IMR-90 (cell line): ENCODE results near the gene CCDC85B. TPM values are rescaled to one million over a fixed set of nuclear protein-coding genes. Genes with fewer than 3 reads are reported as not detected.

Experiments used
- ATAC-seq: fragments of 200-7000 bp; cut with Tn5 transposase; 2 replicates; pipeline ENCODE4 v1.9.1; 2020; ENCODE audit warnings: low read depth, mild to moderate bottlenecking, moderate library complexity
- BruUV-seq: library from RNA; stranded (reverse); fragments of 400-500 nt; replicated peaks from 2 replicates; lab custom pipeline; 2021; lab: Mats Ljungman, UMichigan
- CTCF ChIA-PET: fragments of 300-600 bp; formaldehyde crosslinking; extraction: SDS; loops from one replicate; lab custom pipeline; 2021; ENCODE audit warnings: antibody characterized with exemption; lab: Yijun Ruan, JAX
- POLR2A ChIA-PET: fragments of 300-600 bp; sonication (Branson Sonifier 250); formaldehyde crosslinking; loops from one replicate; lab custom pipeline; 2022; ENCODE audit warnings: antibody characterized with exemption; ENCODE audit not compliant: unreplicated experiment; lab: Charles Lee
- DNase-seq: peaks from one replicate; pipeline ENCODE4 v3.0.0; 2013
- H2AFZ ChIP-seq: replicated peaks from 2 replicates; pipeline ENCODE3; 2013; ENCODE audit warnings: low read length, mild to moderate bottlenecking; ENCODE audit not compliant: poor library complexity
- H2AK5ac ChIP-seq: 2 replicates; pipeline ENCODE4 v1.6.1; 2013; ENCODE audit warnings: low read depth, low read length, inconsistent platforms
- H2AK9ac ChIP-seq: replicated peaks from 2 replicates; pipeline ENCODE3; 2013; ENCODE audit warnings: mild to moderate bottlenecking, low read depth, low read length, moderate library complexity; ENCODE audit not compliant: poor library complexity
- H2BK120ac ChIP-seq: 2 replicates; pipeline ENCODE4 v1.6.1; 2013; ENCODE audit warnings: low read depth, low read length, inconsistent platforms
- H2BK15ac ChIP-seq: 3 replicates; pipeline ENCODE4 v1.6.1; 2013; ENCODE audit warnings: low read depth, low read length, inconsistent platforms
- H2BK20ac ChIP-seq: 2 replicates; pipeline ENCODE4 v1.6.1; 2013; ENCODE audit warnings: low read depth, mild to moderate bottlenecking, inconsistent platforms, low read length, moderate library complexity
- H2BK5ac ChIP-seq: 2 replicates; pipeline ENCODE4 v1.6.1; 2013; ENCODE audit warnings: mild to moderate bottlenecking, low read depth, low read length, inconsistent platforms; ENCODE audit not compliant: poor library complexity, severe bottlenecking
- H3K14ac ChIP-seq: replicated peaks from 2 replicates; pipeline ENCODE4 v1.6.1; 2013; ENCODE audit warnings: low read depth, low read length, inconsistent platforms
- H3K18ac ChIP-seq: 2 replicates; pipeline ENCODE4 v1.6.1; 2013; ENCODE audit warnings: low read depth, low read length, control low read depth
- H3K23ac ChIP-seq: 2 replicates; pipeline ENCODE4 v1.6.1; 2013; ENCODE audit warnings: low read depth, low read length, inconsistent platforms
- H3K27ac ChIP-seq: 2 replicates; pipeline ENCODE4 v1.5.1; 2013; ENCODE audit warnings: mild to moderate bottlenecking, control low read depth, low read length; ENCODE audit not compliant: insufficient read depth
- H3K27me3 ChIP-seq: 2 replicates; pipeline ENCODE4 v1.6.1; 2013; ENCODE audit warnings: low read length; ENCODE audit not compliant: control insufficient read depth, insufficient read depth
- H3K36me3 ChIP-seq: 2 replicates; pipeline ENCODE4 v1.6.1; 2013; ENCODE audit warnings: low read length, mixed read lengths; ENCODE audit not compliant: control insufficient read depth, insufficient read depth
- H3K4ac ChIP-seq: 2 replicates; pipeline ENCODE4 v1.6.1; 2013; ENCODE audit warnings: low read depth, low read length, inconsistent platforms
- H3K4me1 ChIP-seq: 2 replicates; pipeline ENCODE4 v1.6.1; 2013; ENCODE audit warnings: low read length, mixed read lengths; ENCODE audit not compliant: control insufficient read depth, insufficient read depth
- H3K4me2 ChIP-seq: 2 replicates; pipeline ENCODE4 v1.6.1; 2013; ENCODE audit warnings: low read depth, mild to moderate bottlenecking, control low read depth, low read length, moderate library complexity
- H3K4me3 ChIP-seq: 2 replicates; pipeline ENCODE4 v1.5.1; 2013; ENCODE audit warnings: low read depth, mild to moderate bottlenecking, control low read depth, low read length, moderate library complexity; ENCODE audit not compliant: insufficient read depth
- H3K56ac ChIP-seq: 2 replicates; pipeline ENCODE4 v1.6.1; 2013; ENCODE audit warnings: low read length, inconsistent platforms; ENCODE audit not compliant: insufficient read depth; ENCODE audit errors: extremely low read depth
- H3K79me1 ChIP-seq, 2 experiments: 2 replicates each; pipeline ENCODE4 v1.6.1; 2013; ENCODE audit warnings: low read length in 2 of 2, inconsistent platforms in 1 of 2, low read depth in 1 of 2
- H3K9ac ChIP-seq: 2 replicates; pipeline ENCODE4 v1.6.1; 2013; ENCODE audit warnings: low read depth, low read length, control low read depth
- H3K9me1 ChIP-seq: 2 replicates; pipeline ENCODE4 v1.6.1; 2013; ENCODE audit warnings: low read length, inconsistent platforms; ENCODE audit not compliant: insufficient read depth
- H3K9me3 ChIP-seq: 2 replicates; pipeline ENCODE4 v1.6.1; 2013; ENCODE audit warnings: low read length; ENCODE audit not compliant: control insufficient read depth, insufficient read depth
- H4K20me1 ChIP-seq: 2 replicates; pipeline ENCODE4 v1.6.1; 2013; ENCODE audit warnings: low read length, inconsistent platforms; ENCODE audit not compliant: insufficient read depth
- H4K5ac ChIP-seq: 2 replicates; pipeline ENCODE4 v1.6.1; 2013; ENCODE audit warnings: mild to moderate bottlenecking, low read depth, low read length, control low read depth
- H4K8ac ChIP-seq, 2 experiments: 2 replicates each; pipeline ENCODE4 v1.6.1; 2013; ENCODE audit warnings: low read depth in 2 of 2, low read length in 2 of 2, control low read depth in 1 of 2, inconsistent platforms in 1 of 2
- H4K91ac ChIP-seq: 2 replicates; pipeline ENCODE4 v1.6.1; 2013; ENCODE audit warnings: low read depth, low read length, inconsistent platforms; ENCODE audit not compliant: insufficient read depth
- MAZ ChIP-seq: IDR thresholded peaks from 2 replicates; pipeline ENCODE4 v1.6.1; 2012; ENCODE audit warnings: low read depth, mild to moderate bottlenecking, low read length, improper control_type of control experiment, moderate library complexity, borderline replicate concordance
- POLR2A ChIP-seq: IDR thresholded peaks from 2 replicates; pipeline ENCODE4 v1.6.1; 2012; ENCODE audit warnings: mild to moderate bottlenecking, low read depth, low read length
- RAD21 ChIP-seq: IDR thresholded peaks from 2 replicates; pipeline ENCODE4 v1.6.1; 2012; ENCODE audit warnings: low read length, improper control_type of control experiment
- RCOR1 ChIP-seq: IDR thresholded peaks from 2 replicates; pipeline ENCODE4 v1.6.1; 2012; ENCODE audit warnings: mild to moderate bottlenecking, low read length, improper control_type of control experiment; ENCODE audit not compliant: insufficient replicate concordance
- WGBS, 2 experiments: methylation state at CpG; one replicate each; pipeline versions ENCODE4 v1.1.5 to v1.1.7; 2013; ENCODE audit warnings: missing lambda C conversion rate in 2 of 2; ENCODE audit not compliant: insufficient read length in 1 of 2; ENCODE audit errors: extremely low coverage in 2 of 2; 5-methylcytosine and 5-hydroxymethylcytosine counted together
- dilution Hi-C: fragments of 300-500 bp; cut with HindIII; formaldehyde crosslinking; loops from one replicate; pipeline ENCODE4 v1.14.3; 2018; ENCODE audit warnings: low sequenced_read_pairs; ENCODE audit not compliant: unreplicated experiment
- in situ Hi-C: fragments of 300-500 bp; cut with MboI; formaldehyde crosslinking; loops from 3 replicates; pipeline ENCODE4 v1.14.3; 2019; ENCODE audit warnings: low sequenced_read_pairs, inconsistent platforms, mixed read lengths
- intact Hi-C: fragments of 100-400 bp; cut with micrococcal nuclease; formaldehyde crosslinking; loops from 2 replicates; pipeline ENCODE4 v1.10.0; 2022
- polyA plus RNA-seq, 3 experiments: library from polyadenylated mRNA; depleted of rRNA; stranded (reverse); fragments of >200 nt; gene quantifications; 2 replicates each; pipeline ENCODE4 v1.2.3, GENCODE V29; 2012; ENCODE audit warnings: low replicate concordance in 1 of 3
- total RNA-seq: library from RNA; depleted of rRNA; stranded (reverse); fragments of >200 nt; gene quantifications from 2 replicates; pipeline ENCODE4 v1.2.3, GENCODE V29; 2012
- TF ChIP-seq, protein P1 (sequence below): fragments of 150-350 bp; IDR thresholded peaks from 2 replicates; pipeline ENCODE4 v1.6.1; 2016; ENCODE audit warnings: low read depth, mild to moderate bottlenecking, low read length, moderate library complexity, borderline replicate concordance

Gene CCDC85B
- total and polyA plus RNA-seq, 2 of the 4 experiments (the other 2 are of a cell fraction): 17.6 to 35.4 TPM

DNA sequence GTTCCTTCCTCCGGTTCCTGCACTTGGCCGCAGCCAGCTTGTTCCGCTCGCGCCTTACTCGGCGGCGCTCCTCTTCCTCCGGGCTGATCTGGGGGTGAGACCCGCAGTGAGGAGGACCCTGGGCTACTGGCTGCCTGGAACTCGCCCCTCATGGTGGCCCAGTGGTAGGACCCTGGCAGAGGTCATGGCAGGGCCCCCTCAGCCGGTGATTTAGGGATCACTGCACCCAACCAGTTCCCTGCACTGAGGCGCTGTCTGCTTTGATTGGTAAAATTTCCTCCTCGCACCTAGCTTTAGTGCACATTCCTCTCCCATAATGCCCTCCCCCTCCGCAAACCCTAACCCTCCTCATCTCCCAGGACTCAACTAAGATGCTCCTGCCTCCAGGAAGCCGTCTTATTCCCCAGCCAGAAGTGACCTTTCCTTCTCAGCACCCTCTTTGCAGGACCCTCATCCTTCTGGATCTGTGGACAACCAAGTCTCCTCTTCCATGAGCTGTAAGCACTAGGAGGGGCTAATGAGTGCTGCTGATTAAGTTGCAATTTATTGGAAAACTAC lies 3.6 kb downstream of the CCDC85B start:
- H3K56ac ChIP-seq: 0 out of 2 replicates have a peak overlapping the region, but pooled peaks have one; percentile 22
- H3K9me1 ChIP-seq: 0 out of 2 replicates have a peak, but pooled peaks cover 4% of the 10 kb centered on the region
- peak overlapping the region; percentile 38 for H3K9ac ChIP-seq
- H3K14ac ChIP-seq: peak overlapping the region; percentile 74; the same call in 1 of the 2 replicates
- H4K91ac ChIP-seq: 0 out of 2 replicates have a peak overlapping the region, but pooled peaks have one; percentile 29
- H4K20me1 ChIP-seq: peaks cover 84% of the 10 kb centered on the region
- no peaks in the 10 kb centered on the region for H3K9me3 ChIP-seq
- no peak overlapping the region for H2BK15ac ChIP-seq
- peaks cover 46% of the 10 kb centered on the region for H3K36me3 ChIP-seq
- no peak overlapping the region for H2BK120ac ChIP-seq
- H3K4me1 ChIP-seq: peaks cover 40% of the 10 kb centered on the region
- no peak for ATAC-seq
- H3K4me3 ChIP-seq: no peak overlapping the region
- H2AK5ac ChIP-seq: peak overlapping the region; percentile 14; the same call in 1 of the 2 replicates
- ChIA-PET POLR2A (interaction anchor here (0.7 kb wide), 1 partner anchor 1376 kb away, joined by 5 read pairs; no protein-coding TSS in a partner anchor), CTCF (interaction anchor here (0.6 to 0.7 kb wide), 2 partner anchors 34 to 43 kb away, joined by 3 read pairs; no protein-coding TSS in a partner anchor)
- intact Hi-C loops (no loop called here), dilution Hi-C loops (no loop called here), in situ Hi-C loops (loop anchor here (5.0 kb wide), 1 partner anchor 68 kb away; the partner anchor contains the start of gene SART1)
- H4K8ac ChIP-seq: peak overlapping the region in 1 of 2 experiments; percentile 24; a peak in 1 of 4 replicates
- no peak overlapping the region for H2AFZ ChIP-seq
- TF ChIP-seq MAZ (peak; percentile 27; the same call in 1 of the 2 replicates), POLR2A (peak; percentile 52), RAD21 (no peak), RCOR1 (no peak)
- TF ChIP-seq, protein P1, sequence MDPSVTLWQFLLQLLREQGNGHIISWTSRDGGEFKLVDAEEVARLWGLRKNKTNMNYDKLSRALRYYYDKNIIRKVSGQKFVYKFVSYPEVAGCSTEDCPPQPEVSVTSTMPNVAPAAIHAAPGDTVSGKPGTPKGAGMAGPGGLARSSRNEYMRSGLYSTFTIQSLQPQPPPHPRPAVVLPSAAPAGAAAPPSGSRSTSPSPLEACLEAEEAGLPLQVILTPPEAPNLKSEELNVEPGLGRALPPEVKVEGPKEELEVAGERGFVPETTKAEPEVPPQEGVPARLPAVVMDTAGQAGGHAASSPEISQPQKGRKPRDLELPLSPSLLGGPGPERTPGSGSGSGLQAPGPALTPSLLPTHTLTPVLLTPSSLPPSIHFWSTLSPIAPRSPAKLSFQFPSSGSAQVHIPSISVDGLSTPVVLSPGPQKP: no peak
- no TSS peak for BruUV-seq
- WGBS, 2 experiments: 70% methylated on average over 6 of the region's 16 CpGs; no CpG with 5 or more reads in 1 of the 2 experiments
- H3K23ac ChIP-seq: peak overlapping the region; percentile 83
- peaks cover 0 to 24% of the 10 kb centered on the region in 2 experiments; a peak in 2 of 4 replicates for H3K79me1 ChIP-seq
- H2AK9ac ChIP-seq: peak overlapping the region; percentile 76
- H2BK20ac ChIP-seq: no peak overlapping the region
- H3K18ac ChIP-seq: no peak overlapping the region
- peak overlapping the region; percentile 40 for H2BK5ac ChIP-seq
- no peak overlapping the region for H4K5ac ChIP-seq
- no peak overlapping the region for H3K4me2 ChIP-seq
- H3K27ac ChIP-seq: peak overlapping the region; percentile 60
- no peaks in the 10 kb centered on the region for H3K27me3 ChIP-seq
- H3K4ac ChIP-seq: peak overlapping the region; percentile 66; the same call in 1 of the 2 replicates
- DNase-seq: no peak
